HEK293 (cell line): Measurements from ENCODE around the gene PSMD7.

Experiments
- FEZF1 ChIP-seq: fragments of 450-650 bp; formaldehyde crosslinking; IDR thresholded peaks from 2 replicates; pipeline ENCODE4 v1.5.1; 2016; ENCODE audit warnings: missing biosample characterization, missing genetic modification characterization
- GLI4 ChIP-seq: fragments of 450-650 bp; formaldehyde crosslinking; IDR thresholded peaks from 2 replicates; pipeline ENCODE4 v1.5.1; 2016; ENCODE audit warnings: missing biosample characterization, missing genetic modification characterization
- IKZF3 ChIP-seq: fragments of 450-650 bp; IDR thresholded peaks from 2 replicates; pipeline ENCODE4 v1.5.0; 2018; ENCODE audit warnings: missing biosample characterization, mild to moderate bottlenecking, missing genetic modification characterization, moderate library complexity
- KLF10 ChIP-seq: fragments of 450-650 bp; IDR thresholded peaks from 2 replicates; pipeline ENCODE4 v1.5.1; 2018; ENCODE audit warnings: missing biosample characterization, mild to moderate bottlenecking, missing genetic modification characterization
- MZF1 ChIP-seq: fragments of 450-650 bp; formaldehyde crosslinking; IDR thresholded peaks from 2 replicates; pipeline ENCODE4 v1.5.1; 2017; ENCODE audit warnings: missing biosample characterization, missing genetic modification characterization, borderline replicate concordance
- ZBTB20 ChIP-seq: fragments of 450-650 bp; formaldehyde crosslinking; IDR thresholded peaks from 2 replicates; pipeline ENCODE4 v1.5.1; 2016; ENCODE audit warnings: missing biosample characterization, missing genetic modification characterization
- ZFP3 ChIP-seq: fragments of 450-650 bp; formaldehyde crosslinking; IDR thresholded peaks from 2 replicates; pipeline ENCODE4 v1.5.1; 2016; ENCODE audit warnings: low read depth, missing biosample characterization, missing genetic modification characterization
- ZFP69B ChIP-seq: fragments of 450-650 bp; formaldehyde crosslinking; IDR thresholded peaks from 2 replicates; pipeline ENCODE4 v1.5.1; 2016; ENCODE audit warnings: missing biosample characterization, missing genetic modification characterization
- ZIC2 ChIP-seq: fragments of 450-650 bp; formaldehyde crosslinking; IDR thresholded peaks from 2 replicates; pipeline ENCODE4 v1.5.1; 2016; ENCODE audit warnings: missing biosample characterization, missing genetic modification characterization
- ZNF140 ChIP-seq: fragments of 450-650 bp; formaldehyde crosslinking; IDR thresholded peaks from 2 replicates; pipeline ENCODE4 v1.5.1; 2016; ENCODE audit warnings: missing biosample characterization, missing genetic modification characterization
- ZNF16 ChIP-seq: fragments of 450-650 bp; formaldehyde crosslinking; IDR thresholded peaks from 2 replicates; pipeline ENCODE4 v1.5.1; 2016; ENCODE audit warnings: low read depth, missing biosample characterization, missing genetic modification characterization
- ZNF184 ChIP-seq: fragments of 450-650 bp; IDR thresholded peaks from 2 replicates; pipeline ENCODE4 v1.5.1; 2018; ENCODE audit warnings: missing biosample characterization, mild to moderate bottlenecking, missing genetic modification characterization
- ZNF214 ChIP-seq: fragments of 450-650 bp; formaldehyde crosslinking; IDR thresholded peaks from 2 replicates; pipeline ENCODE4 v1.5.1; 2017; ENCODE audit warnings: missing biosample characterization, mild to moderate bottlenecking, missing genetic modification characterization, borderline replicate concordance
- ZNF23 ChIP-seq: fragments of 450-650 bp; formaldehyde crosslinking; IDR thresholded peaks from 2 replicates; pipeline ENCODE4 v1.5.1; 2016; ENCODE audit warnings: missing biosample characterization, missing genetic modification characterization, borderline replicate concordance
- ZNF248 ChIP-seq: fragments of 450-650 bp; formaldehyde crosslinking; IDR thresholded peaks from 2 replicates; pipeline ENCODE4 v1.5.1; 2017; ENCODE audit warnings: missing biosample characterization, missing genetic modification characterization
- ZNF26 ChIP-seq: fragments of 450-650 bp; formaldehyde crosslinking; IDR thresholded peaks from 2 replicates; pipeline ENCODE4 v1.5.1; 2016; ENCODE audit warnings: missing biosample characterization, missing genetic modification characterization
- ZNF350 ChIP-seq: fragments of 450-650 bp; formaldehyde crosslinking; IDR thresholded peaks from 2 replicates; pipeline ENCODE4 v1.5.0; 2017; ENCODE audit warnings: missing biosample characterization, mild to moderate bottlenecking, missing genetic modification characterization
- ZNF354C ChIP-seq: fragments of 450-650 bp; formaldehyde crosslinking; IDR thresholded peaks from 2 replicates; pipeline ENCODE4 v1.5.1; 2016; ENCODE audit warnings: missing biosample characterization, missing genetic modification characterization, low read depth, borderline replicate concordance
- ZNF416 ChIP-seq: fragments of 450-650 bp; formaldehyde crosslinking; IDR thresholded peaks from 2 replicates; pipeline ENCODE4 v1.5.1; 2016; ENCODE audit warnings: missing biosample characterization, missing genetic modification characterization
- ZNF423 ChIP-seq: fragments of 450-650 bp; formaldehyde crosslinking; IDR thresholded peaks from 2 replicates; pipeline ENCODE4 v1.5.1; 2016; ENCODE audit warnings: missing biosample characterization, missing genetic modification characterization
- ZNF501 ChIP-seq: fragments of 450-650 bp; formaldehyde crosslinking; IDR thresholded peaks from 2 replicates; pipeline ENCODE4 v1.5.1; 2016; ENCODE audit warnings: missing biosample characterization, missing genetic modification characterization
- ZNF530 ChIP-seq: fragments of 450-650 bp; formaldehyde crosslinking; IDR thresholded peaks from 2 replicates; pipeline ENCODE4 v1.5.1; 2016; ENCODE audit warnings: low read depth, missing biosample characterization, missing genetic modification characterization
- ZNF548 ChIP-seq: fragments of 450-650 bp; formaldehyde crosslinking; IDR thresholded peaks from 2 replicates; pipeline ENCODE4 v1.5.1; 2016; ENCODE audit warnings: missing biosample characterization, missing genetic modification characterization
- ZNF623 ChIP-seq: fragments of 450-650 bp; formaldehyde crosslinking; IDR thresholded peaks from 2 replicates; pipeline ENCODE4 v1.5.1; 2016; ENCODE audit warnings: missing biosample characterization, missing genetic modification characterization
- ZNF645 ChIP-seq: fragments of 450-650 bp; formaldehyde crosslinking; IDR thresholded peaks from 2 replicates; pipeline ENCODE4; 2016; ENCODE audit warnings: missing biosample characterization, missing genetic modification characterization
- ZNF654 ChIP-seq: fragments of 450-650 bp; formaldehyde crosslinking; IDR thresholded peaks from 2 replicates; pipeline ENCODE4 v1.5.1; 2016; ENCODE audit warnings: low read depth, missing biosample characterization, missing genetic modification characterization
- ZNF658 ChIP-seq: fragments of 450-650 bp; formaldehyde crosslinking; IDR thresholded peaks from 2 replicates; pipeline ENCODE4; 2016; ENCODE audit warnings: missing biosample characterization, missing genetic modification characterization
- ZNF670 ChIP-seq: fragments of 450-650 bp; formaldehyde crosslinking; IDR thresholded peaks from 2 replicates; pipeline ENCODE4 v1.5.1; 2016; ENCODE audit warnings: missing biosample characterization, missing genetic modification characterization, low read depth
- ZNF701 ChIP-seq: fragments of 450-650 bp; formaldehyde crosslinking; IDR thresholded peaks from 2 replicates; pipeline ENCODE4 v1.5.1; 2016; ENCODE audit warnings: missing biosample characterization, missing genetic modification characterization
- ZNF707 ChIP-seq: fragments of 450-650 bp; formaldehyde crosslinking; IDR thresholded peaks from 2 replicates; pipeline ENCODE4 v1.5.1; 2016; ENCODE audit warnings: missing biosample characterization, missing genetic modification characterization
- ZXDB ChIP-seq: fragments of 450-650 bp; formaldehyde crosslinking; IDR thresholded peaks from 2 replicates; pipeline ENCODE4 v1.5.1; 2016; ENCODE audit warnings: missing biosample characterization, missing genetic modification characterization
- TF ChIP-seq, protein P1 (sequence below): fragments of 450-650 bp; formaldehyde crosslinking; IDR thresholded peaks from 2 replicates; pipeline ENCODE4 v1.5.1; 2016; ENCODE audit warnings: missing biosample characterization, missing genetic modification characterization
- TF ChIP-seq, protein P2 (sequence below): fragments of 450-650 bp; formaldehyde crosslinking; IDR thresholded peaks from 2 replicates; pipeline ENCODE4 v1.5.1; 2017; ENCODE audit warnings: missing biosample characterization, missing genetic modification characterization
- TF ChIP-seq, protein P3 (sequence below): fragments of 450-650 bp; formaldehyde crosslinking; IDR thresholded peaks from 2 replicates; pipeline ENCODE4 v1.5.1; 2016; ENCODE audit warnings: missing biosample characterization, missing genetic modification characterization
- TF ChIP-seq, protein P4 (sequence below): fragments of 450-650 bp; formaldehyde crosslinking; IDR thresholded peaks from 2 replicates; pipeline ENCODE4 v1.5.1; 2017; ENCODE audit warnings: missing biosample characterization, missing genetic modification characterization

Gene PSMD7

GRCh38 chr16:74268372-74268782 is 28.2 kb upstream of the PSMD7 start (continued):
- TF ChIP-seq, protein P1, sequence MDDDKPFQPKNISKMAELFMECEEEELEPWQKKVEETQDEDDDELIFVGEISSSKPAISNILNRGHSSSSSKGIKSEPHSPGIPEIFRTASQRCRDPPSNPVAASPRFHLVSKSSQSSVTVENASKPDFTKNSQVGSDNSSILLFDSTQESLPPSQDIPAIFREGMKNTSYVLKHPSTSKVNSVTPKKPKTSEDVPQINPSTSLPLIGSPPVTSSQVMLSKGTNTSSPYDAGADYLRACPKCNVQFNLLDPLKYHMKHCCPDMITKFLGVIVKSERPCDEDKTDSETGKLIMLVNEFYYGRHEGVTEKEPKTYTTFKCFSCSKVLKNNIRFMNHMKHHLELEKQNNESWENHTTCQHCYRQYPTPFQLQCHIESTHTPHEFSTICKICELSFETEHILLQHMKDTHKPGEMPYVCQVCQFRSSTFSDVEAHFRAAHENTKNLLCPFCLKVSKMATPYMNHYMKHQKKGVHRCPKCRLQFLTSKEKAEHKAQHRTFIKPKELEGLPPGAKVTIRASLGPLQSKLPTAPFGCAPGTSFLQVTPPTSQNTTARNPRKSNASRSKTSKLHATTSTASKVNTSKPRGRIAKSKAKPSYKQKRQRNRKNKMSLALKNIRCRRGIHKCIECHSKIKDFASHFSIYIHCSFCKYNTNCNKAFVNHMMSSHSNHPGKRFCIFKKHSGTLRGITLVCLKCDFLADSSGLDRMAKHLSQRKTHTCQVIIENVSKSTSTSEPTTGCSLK = no peak
- TF ChIP-seq, protein P2, sequence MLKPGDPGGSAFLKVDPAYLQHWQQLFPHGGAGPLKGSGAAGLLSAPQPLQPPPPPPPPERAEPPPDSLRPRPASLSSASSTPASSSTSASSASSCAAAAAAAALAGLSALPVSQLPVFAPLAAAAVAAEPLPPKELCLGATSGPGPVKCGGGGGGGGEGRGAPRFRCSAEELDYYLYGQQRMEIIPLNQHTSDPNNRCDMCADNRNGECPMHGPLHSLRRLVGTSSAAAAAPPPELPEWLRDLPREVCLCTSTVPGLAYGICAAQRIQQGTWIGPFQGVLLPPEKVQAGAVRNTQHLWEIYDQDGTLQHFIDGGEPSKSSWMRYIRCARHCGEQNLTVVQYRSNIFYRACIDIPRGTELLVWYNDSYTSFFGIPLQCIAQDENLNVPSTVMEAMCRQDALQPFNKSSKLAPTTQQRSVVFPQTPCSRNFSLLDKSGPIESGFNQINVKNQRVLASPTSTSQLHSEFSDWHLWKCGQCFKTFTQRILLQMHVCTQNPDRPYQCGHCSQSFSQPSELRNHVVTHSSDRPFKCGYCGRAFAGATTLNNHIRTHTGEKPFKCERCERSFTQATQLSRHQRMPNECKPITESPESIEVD (tag by site-specific recombination) = peak; percentile 88
- TF ChIP-seq ZNF501 (no peak), ZNF645 (tag by site-specific recombination) (no peak), ZFP3 (tag by site-specific recombination) (no peak), ZFP69B (tag by site-specific recombination) (no peak), FEZF1 (tag by site-specific recombination) (peak; percentile 78), ZNF423 (tag by site-specific recombination) (no peak), ZIC2 (tag by site-specific recombination) (peak; percentile 65), ZNF701 (no peak), GLI4 (no peak), ZNF658 (tag by site-specific recombination) (no peak), ZNF214 (tag by site-specific recombination) (no peak), ZNF248 (tag by site-specific recombination) (no peak), ZNF16 (no peak), ZNF707 (tag by site-specific recombination) (no peak), ZNF530 (tag by site-specific recombination) (no peak), ZNF654 (tag by site-specific recombination) (no peak), MZF1 (tag by site-specific recombination) (no peak), ZNF350 (tag by site-specific recombination) (no peak), ZNF623 (no peak), ZXDB (tag by site-specific recombination) (no peak), ZNF184 (no peak), ZNF354C (tag by site-specific recombination) (no peak), ZBTB20 (tag by site-specific recombination) (no peak), ZNF416 (tag by site-specific recombination) (no peak), ZNF670 (tag by site-specific recombination) (no peak), KLF10 (tag by site-specific recombination) (no peak), ZNF26 (tag by site-specific recombination) (no peak), ZNF140 (tag by site-specific recombination) (no peak), ZNF23 (no peak), ZNF548 (tag by site-specific recombination) (no peak), IKZF3 (tag by site-specific recombination) (peak; percentile 58)
- TF ChIP-seq, protein P3, sequence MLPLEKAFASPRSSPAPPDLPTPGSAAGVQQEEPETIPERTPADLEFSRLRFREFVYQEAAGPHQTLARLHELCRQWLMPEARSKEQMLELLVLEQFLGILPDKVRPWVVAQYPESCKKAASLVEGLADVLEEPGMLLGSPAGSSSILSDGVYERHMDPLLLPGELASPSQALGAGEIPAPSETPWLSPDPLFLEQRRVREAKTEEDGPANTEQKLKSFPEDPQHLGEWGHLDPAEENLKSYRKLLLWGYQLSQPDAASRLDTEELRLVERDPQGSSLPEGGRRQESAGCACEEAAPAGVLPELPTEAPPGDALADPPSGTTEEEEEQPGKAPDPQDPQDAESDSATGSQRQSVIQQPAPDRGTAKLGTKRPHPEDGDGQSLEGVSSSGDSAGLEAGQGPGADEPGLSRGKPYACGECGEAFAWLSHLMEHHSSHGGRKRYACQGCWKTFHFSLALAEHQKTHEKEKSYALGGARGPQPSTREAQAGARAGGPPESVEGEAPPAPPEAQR = no peak
- TF ChIP-seq, protein P4, sequence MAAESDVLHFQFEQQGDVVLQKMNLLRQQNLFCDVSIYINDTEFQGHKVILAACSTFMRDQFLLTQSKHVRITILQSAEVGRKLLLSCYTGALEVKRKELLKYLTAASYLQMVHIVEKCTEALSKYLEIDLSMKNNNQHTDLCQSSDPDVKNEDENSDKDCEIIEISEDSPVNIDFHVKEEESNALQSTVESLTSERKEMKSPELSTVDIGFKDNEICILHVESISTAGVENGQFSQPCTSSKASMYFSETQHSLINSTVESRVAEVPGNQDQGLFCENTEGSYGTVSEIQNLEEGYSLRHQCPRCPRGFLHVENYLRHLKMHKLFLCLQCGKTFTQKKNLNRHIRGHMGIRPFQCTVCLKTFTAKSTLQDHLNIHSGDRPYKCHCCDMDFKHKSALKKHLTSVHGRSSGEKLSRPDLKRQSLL = peak; percentile 70; the same call in 1 of the 2 replicates
